Gastrocnemius medialis (tissue), 4 donors: ENCODE data around the gene CMTM5.

Experiments
- CTCF ChIP-seq, 5 experiments: fragments of 450-650 bp in 3 of 5; fragments of 200-600 bp in 2 of 5; sonication (generic) in 2 of 5; IDR thresholded peaks in 4 of 5; conservative IDR thresholded peaks in 1 of 5; 1 replicate in 4 of 5; 2 replicates in 1 of 5; pipeline ENCODE4 v1.5.1; 2016 to 2019; ENCODE audit warnings: antibody characterized with exemption in 5 of 5, mild to moderate bottlenecking in 3 of 5, moderate library complexity in 3 of 5
- POLR2A ChIP-seq, 2 donors: fragments of 450-650 bp; IDR thresholded peaks; one replicate each; pipeline ENCODE4 v1.6.1; 2017; ENCODE audit warnings: antibody characterized with exemption in 2 of 2, mild to moderate bottlenecking in 2 of 2, moderate library complexity in 2 of 2

GRCh38 chr14:23387916-23388882 is 11.4 kb downstream of the CMTM5 start:
- TF ChIP-seq CTCF (IDR thresholded peaks at IDR 0.05 in 4 of 5, conservative IDR thresholded peaks at IDR 0.05 in 1 of 5) = no peak
- TF ChIP-seq POLR2A (IDR thresholded peaks at IDR 0.05) = no peak
